GM18951 (cell line): ENCODE measurements around the gene PDLIM7.
"Not testable (repeated sequence)": the region's sequence is repeated elsewhere in the genome, so short reads cannot be mapped to it uniquely, and the experiment has no call there.

Source experiments
- POLR2A ChIP-seq: IDR thresholded peaks from 4 replicates; pipeline ENCODE4 v1.6.1; 2011; ENCODE audit warnings: mild to moderate bottlenecking; ENCODE audit not compliant: insufficient read length, insufficient read depth; ENCODE audit errors: extremely low read depth
- in situ Hi-C: fragments of 300-500 bp; cut with MboI; formaldehyde crosslinking; loops from one replicate; pipeline ENCODE4 v1.12.0; 2022; ENCODE audit warnings: low sequenced_read_pairs, mixed read lengths, inconsistent platforms; ENCODE audit not compliant: unreplicated experiment

The PDLIM7 gene

DNA sequence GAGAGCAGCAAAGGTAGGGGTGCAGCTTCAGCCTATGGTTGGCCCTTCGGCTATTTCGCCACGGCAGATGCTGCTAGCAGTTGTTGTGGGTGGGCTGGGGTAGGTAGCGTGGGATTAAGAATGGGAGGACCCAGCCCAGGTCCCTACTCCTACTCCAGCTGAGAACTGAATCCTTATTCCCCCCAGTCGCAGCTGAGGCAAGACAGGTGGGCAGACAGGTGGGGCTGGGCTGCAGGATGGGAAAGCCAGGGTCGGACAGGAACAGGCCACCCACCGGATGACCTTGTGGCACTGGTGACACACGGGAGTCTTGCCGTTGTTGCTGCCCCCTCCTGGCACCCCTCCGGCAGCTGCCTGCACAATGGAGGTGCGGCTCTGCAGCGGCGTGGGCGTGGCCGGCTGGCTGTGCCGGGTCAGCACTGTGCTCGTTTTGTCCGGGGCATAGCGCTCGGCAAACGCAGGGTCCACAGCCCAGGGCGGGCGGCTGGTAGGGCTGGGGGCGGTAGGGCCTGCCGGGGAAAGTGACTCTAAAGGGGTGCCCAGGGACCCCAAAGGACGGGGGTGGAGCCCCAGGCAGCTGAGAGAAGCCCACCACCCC lies 8.2 kb downstream of the PDLIM7 start:
- no peak for TF ChIP-seq POLR2A
- in situ Hi-C loops, result no loop called here

GRCh38 chr5:177487975-177488374 lies 9.4 kb downstream of the PDLIM7 start:
- TF ChIP-seq POLR2A, result no peak
- in situ Hi-C loops, result no loop called here

- in situ Hi-C loops, result no loop called here
- no peak for TF ChIP-seq POLR2A
These were observed 10.3 kb downstream of the PDLIM7 start for GRCh38 chr5:177487144-177487543.

- in situ Hi-C loops, result no loop called here
- TF ChIP-seq POLR2A, result no peak
These were observed 11.1 kb downstream of the PDLIM7 start for GRCh38 chr5:177486256-177486655.

GRCh38 chr5:177485753-177486152 lies 11.7 kb downstream of the PDLIM7 start:
- in situ Hi-C loops, result not testable (repeated sequence)

DNA sequence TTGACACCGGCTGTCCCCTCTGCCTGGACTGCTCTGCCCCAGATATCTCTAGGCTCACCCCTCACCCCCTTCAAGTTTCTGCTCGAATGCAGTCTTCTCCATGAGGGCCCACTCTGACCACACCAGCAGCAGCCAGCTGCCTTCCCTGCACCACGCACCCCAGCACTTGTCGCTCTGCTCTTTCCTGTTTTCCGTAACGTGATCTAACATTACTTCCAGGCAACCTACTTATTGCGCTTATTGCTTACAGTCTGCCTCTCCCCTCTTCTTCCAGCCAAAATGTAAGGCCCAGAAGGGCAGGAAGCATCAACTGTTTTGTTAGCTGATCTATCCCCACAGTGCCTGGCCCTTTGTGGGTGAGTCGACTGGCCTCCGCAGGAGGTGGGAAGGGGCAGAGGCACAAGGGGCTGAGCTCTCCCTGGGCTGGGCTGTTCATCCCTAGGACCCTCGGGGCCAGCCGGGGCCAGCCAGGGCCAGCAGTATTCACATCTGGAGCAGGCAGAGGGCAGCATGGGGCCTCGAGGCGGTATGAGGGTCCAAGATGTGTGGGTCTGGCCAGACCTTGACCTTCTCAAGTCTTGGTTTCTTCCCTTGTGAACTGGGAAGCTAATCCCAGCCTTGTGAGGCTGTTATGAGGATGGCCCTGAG lies 12.4 kb downstream of the PDLIM7 start:
- TF ChIP-seq POLR2A, result no peak
- in situ Hi-C loops, result no loop called here

- in situ Hi-C loops, result no loop called here
- no peak for TF ChIP-seq POLR2A
These were observed 13.2 kb downstream of the PDLIM7 start for GRCh38 chr5:177483994-177484901.

DNA sequence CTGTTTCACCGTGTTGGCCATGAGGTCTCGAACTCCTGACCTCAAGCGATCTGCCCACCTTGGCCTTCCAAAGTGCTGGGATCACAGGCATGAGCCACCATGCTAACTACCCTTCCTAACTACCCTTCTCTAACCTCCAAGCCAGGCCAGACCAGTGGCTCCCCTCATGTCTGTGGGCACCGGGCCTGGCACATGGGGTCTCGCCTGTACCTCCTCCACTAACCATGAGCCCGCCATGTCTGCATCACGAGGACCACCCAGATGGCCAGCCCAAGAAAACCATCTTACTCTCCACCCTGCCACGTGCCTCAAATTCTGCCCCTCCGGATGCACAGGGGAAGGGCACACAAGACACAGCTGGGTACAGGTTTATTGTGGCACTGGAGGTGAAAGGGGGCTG lies 14.4 kb downstream of the PDLIM7 start:
- no peak for TF ChIP-seq POLR2A
- in situ Hi-C loops, result no loop called here

DNA sequence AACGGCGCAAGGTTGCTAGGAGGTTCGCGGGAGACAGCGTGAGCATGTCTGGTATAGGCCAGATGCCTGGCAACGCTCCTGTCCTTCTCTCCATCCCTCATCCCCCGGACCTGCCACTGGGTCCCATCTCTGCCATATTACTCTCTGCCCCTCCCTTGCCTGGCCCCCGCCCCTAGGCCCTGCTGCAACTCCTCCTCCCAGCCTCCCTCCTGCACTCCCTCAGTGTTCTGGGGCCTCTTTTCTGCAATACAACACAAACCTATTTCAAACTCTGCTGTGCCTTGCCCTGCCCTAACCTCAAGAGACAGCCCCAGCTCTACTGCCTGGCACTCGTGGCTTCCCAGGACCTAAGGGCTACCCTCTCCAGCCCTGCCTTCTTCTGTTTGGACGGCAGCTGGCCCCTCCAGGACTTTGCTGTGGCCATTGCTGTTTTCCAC lies 15.0 kb downstream of the PDLIM7 start:
- in situ Hi-C loops, result no loop called here
- TF ChIP-seq POLR2A, result no peak

DNA sequence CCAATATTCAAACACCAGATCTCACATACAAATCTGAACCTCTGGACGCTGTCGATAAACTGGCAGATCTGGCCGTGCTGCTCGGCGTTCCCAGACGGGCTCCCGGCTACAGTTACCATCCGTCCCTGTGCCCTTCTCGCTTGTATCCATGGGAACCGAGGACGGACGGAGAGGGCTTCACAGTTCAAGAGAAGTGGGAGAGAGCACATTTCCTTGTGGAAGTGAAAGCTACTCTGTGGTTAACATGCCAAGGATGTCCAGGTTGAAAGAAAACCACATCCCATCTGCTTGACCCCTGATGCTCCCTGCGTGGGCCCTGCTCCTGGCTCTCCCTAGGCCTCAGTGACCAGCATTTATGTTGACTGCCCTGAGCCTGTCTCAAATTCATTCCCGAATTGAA lies 17.6 kb downstream of the PDLIM7 start:
- in situ Hi-C loops, result no loop called here
- no peak for TF ChIP-seq POLR2A

DNA sequence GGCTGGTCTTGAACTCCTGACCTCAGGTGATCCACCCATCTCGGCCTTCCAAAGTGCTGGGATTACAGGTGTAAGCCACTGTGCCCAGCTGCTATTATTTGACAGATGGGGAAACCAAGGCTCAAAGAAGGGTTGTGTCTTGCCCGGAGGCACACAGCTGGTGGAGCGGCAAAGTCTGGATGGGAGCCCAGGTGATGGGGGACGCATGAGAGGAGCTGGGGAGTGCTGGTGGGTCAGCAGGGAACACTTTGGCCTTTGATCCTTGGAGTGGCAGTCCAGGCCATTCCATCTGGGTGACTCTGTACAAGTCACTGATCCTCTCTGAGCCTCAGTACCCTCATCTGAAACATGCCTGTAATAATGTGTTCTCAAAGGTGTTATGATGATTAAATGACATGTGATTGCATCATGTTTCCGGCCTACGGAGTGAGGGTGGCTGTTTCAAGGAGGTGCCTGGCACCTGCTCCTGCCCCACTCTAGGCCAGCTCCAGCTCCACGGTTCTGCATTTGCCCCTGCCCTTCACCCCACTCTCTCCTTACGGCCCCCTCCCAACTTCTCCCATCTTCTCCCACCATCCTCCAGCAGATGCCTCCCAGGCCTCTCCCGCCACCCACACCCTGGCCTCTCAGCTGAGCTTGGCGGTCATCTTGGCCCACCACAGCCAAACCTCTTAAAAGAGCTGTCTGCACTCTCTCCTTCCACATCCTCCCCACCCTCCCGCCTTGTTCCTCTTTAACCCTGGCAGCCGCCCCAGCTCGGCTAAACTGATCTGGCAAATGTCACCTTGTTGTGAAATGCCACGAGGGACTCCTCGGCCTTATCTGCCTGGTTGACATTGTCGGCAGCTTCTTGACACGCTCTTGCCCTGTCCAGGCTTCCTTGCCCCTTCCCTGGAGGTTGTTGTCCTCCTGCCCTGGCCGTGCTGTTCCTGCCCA lies 18.4 kb downstream of the PDLIM7 start:
- in situ Hi-C loops, result no loop called here
- TF ChIP-seq POLR2A, result no peak

DNA sequence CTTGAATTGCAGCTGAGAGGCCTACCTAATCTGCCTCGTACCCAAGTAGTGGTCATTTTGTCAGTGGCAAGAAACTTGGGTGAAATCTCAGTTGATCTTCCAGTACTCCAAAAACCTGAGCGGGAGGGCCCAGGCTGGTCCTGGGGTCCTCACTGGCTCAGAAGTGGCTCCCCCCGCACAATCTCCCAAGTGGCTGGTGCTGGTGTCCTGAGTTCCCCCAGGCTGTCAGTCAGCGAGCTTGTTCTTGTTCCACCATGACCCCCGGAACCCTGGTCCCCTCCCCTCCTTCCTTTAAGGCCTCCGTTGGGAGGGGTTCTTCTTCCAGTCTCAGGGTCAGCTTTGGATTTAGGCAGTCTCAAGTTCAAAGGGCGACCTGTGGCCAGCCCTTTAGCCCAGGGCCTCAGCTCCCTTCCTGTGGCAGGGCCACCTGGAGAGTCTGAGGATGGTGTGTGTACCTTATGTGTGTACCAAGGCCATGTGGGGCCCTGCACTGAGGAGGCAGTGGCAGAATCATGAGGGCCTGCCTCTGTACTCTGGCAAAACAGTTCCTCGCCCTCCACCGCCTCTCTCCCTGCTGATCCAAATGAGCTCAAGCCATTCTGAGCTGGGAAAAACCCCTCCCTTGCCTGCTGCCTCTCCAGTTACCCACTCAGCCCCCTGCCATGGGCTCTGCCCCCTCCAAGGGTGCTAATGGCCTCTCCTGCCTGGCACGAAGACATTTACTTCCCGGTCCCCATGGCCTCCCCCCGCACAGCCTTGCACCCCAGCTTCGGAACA lies 19.5 kb downstream of the PDLIM7 start:
- no peak for TF ChIP-seq POLR2A
- in situ Hi-C loops, result no loop called here
